HCT116 (cell line): ENCODE results near the gene TUBA3E. TPM values are rescaled to one million over a fixed set of nuclear protein-coding genes. Genes with fewer than 3 reads are reported as not detected.
A peak's percentile ranks its signal among the peaks of the same experiment; 100 is the strongest.
"Not testable (repeated sequence)": the region's sequence is repeated elsewhere in the genome, so short reads cannot be mapped to it uniquely, and the experiment has no call there.

Experiments used
- ATAC-seq: fragments of 200-7000 bp; cut with Tn5 transposase; 2 replicates; pipeline ENCODE4 v1.9.1; 2020; ENCODE audit warnings: mild to moderate bottlenecking, moderate library complexity
- BruUV-seq: library from RNA; stranded (reverse); fragments of 400-500 nt; replicated peaks from 2 replicates; lab custom pipeline; 2021; lab: Mats Ljungman, UMichigan
- CTCF ChIA-PET: fragments of 300-600 bp; sonication (Branson Sonifier 250); formaldehyde crosslinking; loops from one replicate; lab custom pipeline; 2021; ENCODE audit warnings: antibody characterized with exemption; lab: Charles Lee
- POLR2A ChIA-PET: fragments of 300-600, 350-600 bp; sonication (Branson Sonifier 250); formaldehyde crosslinking; loops from one replicate; lab custom pipeline; 2021; ENCODE audit warnings: antibody characterized with exemption; lab: Charles Lee
- RAD21 ChIA-PET, 2 experiments: fragments of 300-600 bp; sonication (Branson Sonifier 250); formaldehyde crosslinking; loops; one replicate each; lab custom pipeline; 2023; ENCODE audit warnings: low total read pairs in 2 of 2; ENCODE audit not compliant: uncharacterized antibody in 2 of 2, unreplicated experiment in 2 of 2, low non-redundant PET in 1 of 2; lab: Charles Lee
- DNase-seq: peaks from one replicate; pipeline ENCODE4 v3.0.0-alpha.2; 2010; ENCODE audit warnings: low read depth, low spot score
- H2AFZ ChIP-seq: fragments of 200-600 bp; shearing (Covaris generic), sonication (generic); 2 replicates; pipeline ENCODE4 v1.6.1; 2017; ENCODE audit warnings: low read depth, mixed run types, mixed read lengths, antibody characterized with exemption, low read length; ENCODE audit not compliant: poor library complexity, severe bottlenecking
- H3K27ac ChIP-seq: 2 replicates; pipeline ENCODE4 v1.5.1; 2012; ENCODE audit warnings: low read depth, low read length
- H3K27me3 ChIP-seq: fragments of 200-600 bp; sonication (generic); 2 replicates; pipeline ENCODE4 v1.6.1; 2016; ENCODE audit warnings: mixed run types, low read length, mixed read lengths; ENCODE audit not compliant: insufficient read depth
- H3K36me3 ChIP-seq, 2 experiments: fragments of 200-500 bp in 1 of 2; fragments of 200-600 bp in 1 of 2; sonication (Bioruptor generic) in 1 of 2; sonication (generic) in 1 of 2; 2 replicates each; pipeline versions ENCODE4 v1.5.1 to v1.6.1; 2014 to 2016; ENCODE audit warnings: low read length in 2 of 2, inconsistent platforms in 1 of 2, mixed read lengths in 1 of 2, mixed run types in 1 of 2; ENCODE audit not compliant: insufficient read depth in 2 of 2, control insufficient read depth in 1 of 2
- H3K4me1 ChIP-seq, 2 experiments: fragments of 200-600 bp in 1 of 2; sonication (generic) in 1 of 2; 2 replicates each; pipeline versions ENCODE4 v1.5.1 to v1.6.1; 2012 to 2017; ENCODE audit warnings: low read length in 2 of 2, inconsistent platforms in 1 of 2, mild to moderate bottlenecking in 1 of 2, mixed read lengths in 1 of 2, mixed run types in 1 of 2, moderate library complexity in 1 of 2; ENCODE audit not compliant: insufficient read depth in 2 of 2, control insufficient read depth in 1 of 2
- H3K4me2 ChIP-seq: fragments of 200-600 bp; sonication (generic); 2 replicates; pipeline ENCODE4 v1.6.1; 2017; ENCODE audit warnings: mixed run types, low read length, mixed read lengths
- H3K4me3 ChIP-seq, 2 experiments: fragments of 200-600 bp in 1 of 2; sonication (generic) in 1 of 2; replicated peaks in 1 of 2; 2 replicates each; pipeline ENCODE4 v1.5.1; 2011 to 2016; ENCODE audit warnings: low read length in 2 of 2, control low read depth in 1 of 2, low read depth in 1 of 2, mild to moderate bottlenecking in 1 of 2, mixed read lengths in 1 of 2, mixed run types in 1 of 2
- H3K79me2 ChIP-seq: fragments of 200-600 bp; sonication (generic); 2 replicates; pipeline ENCODE4 v1.6.1; 2017; ENCODE audit warnings: mild to moderate bottlenecking, mixed run types, low read length, moderate library complexity, mixed read lengths; ENCODE audit not compliant: insufficient read depth
- H3K9ac ChIP-seq: fragments of 200-600 bp; sonication (generic); 2 replicates; pipeline ENCODE4 v1.6.1; 2016; ENCODE audit warnings: low read length, mixed read lengths
- H3K9me2 ChIP-seq: fragments of 200-600 bp; sonication (generic), shearing (Covaris generic); 2 replicates; pipeline ENCODE4 v1.6.1; 2017; ENCODE audit warnings: mixed run types, mild to moderate bottlenecking, moderate library complexity; ENCODE audit not compliant: insufficient read depth
- H3K9me3 ChIP-seq, 2 experiments: fragments of 200-500 bp in 1 of 2; fragments of 200-600 bp in 1 of 2; sonication (Bioruptor generic) in 1 of 2; sonication (generic) in 1 of 2; 2 replicates each; pipeline ENCODE4 v1.6.1; 2014 to 2017; ENCODE audit warnings: low read length in 2 of 2, mixed read lengths in 2 of 2, inconsistent platforms in 1 of 2, low read depth in 1 of 2, mild to moderate bottlenecking in 1 of 2, mixed run types in 1 of 2, moderate library complexity in 1 of 2; ENCODE audit not compliant: control insufficient read depth in 1 of 2, insufficient read depth in 1 of 2
- H4K20me1 ChIP-seq: fragments of 200-600 bp; sonication (generic), shearing (Covaris generic); 2 replicates; pipeline ENCODE4 v1.6.1; 2017; ENCODE audit warnings: mixed run types, mild to moderate bottlenecking, moderate library complexity; ENCODE audit not compliant: insufficient read depth
- CEBPB ChIP-seq: IDR thresholded peaks from 2 replicates; pipeline ENCODE4 v1.6.1; 2012; ENCODE audit warnings: low read depth
- EGR1 ChIP-seq: IDR thresholded peaks from 2 replicates; pipeline ENCODE4 v1.6.1; 2012; ENCODE audit warnings: low read depth
- ELF1 ChIP-seq: IDR thresholded peaks from 2 replicates; pipeline ENCODE4 v1.6.1; 2012; ENCODE audit warnings: low read depth, borderline replicate concordance
- EZH2 ChIP-seq: fragments of 200-600 bp; sonication (generic); IDR thresholded peaks from 2 replicates; pipeline ENCODE4 v1.6.1; 2017; ENCODE audit warnings: antibody characterized with exemption, mixed run types
- EZH2phosphoT487 ChIP-seq: fragments of 200-600 bp; IDR thresholded peaks from 2 replicates; pipeline ENCODE4 v1.6.1; 2018; ENCODE audit warnings: antibody characterized with exemption, borderline replicate concordance
- FOSL1 ChIP-seq: IDR thresholded peaks from 2 replicates; pipeline ENCODE4 v1.6.1; 2012; ENCODE audit warnings: low read depth
- SRF ChIP-seq: IDR thresholded peaks from 2 replicates; pipeline ENCODE4 v1.6.1; 2012; ENCODE audit warnings: low read depth
- TCF7L2 ChIP-seq: IDR thresholded peaks from 2 replicates; pipeline ENCODE4 v1.7.0; 2011; ENCODE audit warnings: borderline replicate concordance, inconsistent platforms; ENCODE audit not compliant: insufficient read depth, insufficient read length; ENCODE audit errors: extremely low read depth
- YY1 ChIP-seq: IDR thresholded peaks from 2 replicates; pipeline ENCODE4 v1.6.1; 2011; ENCODE audit warnings: low read length, low read depth, moderate library complexity, mild to moderate bottlenecking; ENCODE audit not compliant: insufficient replicate concordance; ENCODE audit errors: extremely low read depth
- ZBTB33 ChIP-seq: IDR thresholded peaks from 2 replicates; pipeline ENCODE4 v1.6.1; 2011; ENCODE audit warnings: mild to moderate bottlenecking, low read length, moderate library complexity; ENCODE audit not compliant: insufficient replicate concordance; ENCODE audit errors: extremely low read depth
- intact Hi-C: fragments of 100-400 bp; cut with micrococcal nuclease; formaldehyde crosslinking; loops from 2 replicates; pipeline ENCODE4 v1.10.0; 2022
- total RNA-seq: library from RNA; stranded (reverse); gene quantifications from one replicate; pipeline ENCODE4 v1.2.1, GENCODE V29; 2021; ENCODE audit not compliant: unreplicated experiment

The TUBA3E gene
- total RNA-seq, 1 experiment from 2014 or later, result not detected

GRCh38 chr2:130162968-130163367, 35.3 kb downstream of the TUBA3E start:
- ChIA-PET RAD21 (no interaction called here), CTCF (no interaction called here), POLR2A (no interaction called here)
- TF ChIP-seq ELF1, result no peak
- no peak for TF ChIP-seq EZH2phosphoT487
- TF ChIP-seq TCF7L2, result no peak
- TF ChIP-seq ZBTB33, result no peak
- no peak for TF ChIP-seq CEBPB
- no peak for TF ChIP-seq SRF
- no peak for TF ChIP-seq YY1
- TF ChIP-seq FOSL1, result no peak
- no peak for TF ChIP-seq EZH2
- no peak for TF ChIP-seq EGR1
- Histone ChIP-seq H3K4me1 (no peaks in the 10 kb centered on the region), H3K36me3 (peaks cover 10 to 16% of the 10 kb centered on the region in 2 experiments; a peak in 2 of 4 replicates), H3K27ac (no peak overlapping the region), H3K79me2 (no peaks in the 10 kb centered on the region), H3K4me3 (no peak overlapping the region), H3K4me2 (no peak overlapping the region), H3K9me2 (no peaks in the 10 kb centered on the region), H4K20me1 (no peaks in the 10 kb centered on the region), H3K27me3 (no peaks in the 10 kb centered on the region), H3K9ac (no peak overlapping the region), H2AFZ (no peak overlapping the region), H3K9me3 (no peaks in the 10 kb centered on the region)
- DNase-seq (no peak), ATAC-seq (no peak)
- intact Hi-C loops, result no loop called here
- BruUV-seq, result no TSS peak

GRCh38 chr2:130162486-130162885, 35.8 kb downstream of the TUBA3E start:
- H3K4me1 ChIP-seq, POLR2A ChIA-PET, H3K9me2 ChIP-seq, ATAC-seq, H3K9me3 ChIP-seq, H3K27me3 ChIP-seq, H4K20me1 ChIP-seq, RAD21 ChIA-PET, H3K4me2 ChIP-seq, CTCF ChIA-PET, H2AFZ ChIP-seq, H3K4me3 ChIP-seq, H3K9ac ChIP-seq, intact Hi-C loops, DNase-seq, H3K27ac ChIP-seq, BruUV-seq, H3K79me2 ChIP-seq: not testable (repeated sequence)
- H3K36me3 ChIP-seq, result peaks cover 5 to 16% of the 10 kb centered on the region in 2 experiments; a peak in 2 of 4 replicates

- H3K36me3 ChIP-seq, H3K9ac ChIP-seq, H3K4me1 ChIP-seq, H3K9me2 ChIP-seq, BruUV-seq, H3K27ac ChIP-seq, POLR2A ChIA-PET, RAD21 ChIA-PET, DNase-seq, H2AFZ ChIP-seq, H4K20me1 ChIP-seq, H3K9me3 ChIP-seq, CTCF ChIA-PET, H3K4me2 ChIP-seq, H3K27me3 ChIP-seq, H3K79me2 ChIP-seq, H3K4me3 ChIP-seq, intact Hi-C loops: not testable (repeated sequence)
- ATAC-seq, result peak; percentile 43; the same call in 1 of the 2 replicates
These were observed 37.2 kb downstream of the TUBA3E start for GRCh38 chr2:130160838-130161705.
